GM21529 (cell line): ENCODE results near the gene LRSAM1.

Experiments
- ATAC-seq: cut with Tn5 transposase; IDR thresholded peaks from one replicate; pipeline ENCODE4 v1.9.1; 2021; ENCODE audit not compliant: unreplicated experiment

Gene LRSAM1

GRCh38 chr9:127424676-127424999 lies 26.7 kb upstream of the LRSAM1 start:
- no peak for ATAC-seq

- ATAC-seq, result no peak
Observed at GRCh38 chr9:127426756-127427155, 24.6 kb upstream of the LRSAM1 start.

- no peak for ATAC-seq
Observed at GRCh38 chr9:127428348-127428747, 23.0 kb upstream of the LRSAM1 start.

DNA sequence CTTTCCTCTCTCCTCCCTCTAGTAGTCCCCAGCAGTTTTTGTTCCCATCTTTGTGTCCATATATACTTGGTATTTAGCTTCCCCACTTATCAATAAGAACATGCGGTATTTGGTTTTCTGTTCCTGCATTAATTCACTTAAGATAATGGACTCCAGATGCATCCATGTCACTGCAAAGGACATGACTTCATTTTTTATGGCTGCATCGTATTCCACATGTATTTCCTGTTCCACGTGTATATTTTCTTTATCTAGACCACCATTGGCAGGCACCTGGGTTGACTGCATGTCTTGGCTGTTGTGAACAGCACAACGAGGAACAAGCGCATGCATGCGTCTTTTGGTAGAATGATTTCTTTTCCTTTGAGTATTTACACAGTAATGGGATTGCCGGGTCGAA lies 20.9 kb upstream of the LRSAM1 start:
- no peak for ATAC-seq

DNA sequence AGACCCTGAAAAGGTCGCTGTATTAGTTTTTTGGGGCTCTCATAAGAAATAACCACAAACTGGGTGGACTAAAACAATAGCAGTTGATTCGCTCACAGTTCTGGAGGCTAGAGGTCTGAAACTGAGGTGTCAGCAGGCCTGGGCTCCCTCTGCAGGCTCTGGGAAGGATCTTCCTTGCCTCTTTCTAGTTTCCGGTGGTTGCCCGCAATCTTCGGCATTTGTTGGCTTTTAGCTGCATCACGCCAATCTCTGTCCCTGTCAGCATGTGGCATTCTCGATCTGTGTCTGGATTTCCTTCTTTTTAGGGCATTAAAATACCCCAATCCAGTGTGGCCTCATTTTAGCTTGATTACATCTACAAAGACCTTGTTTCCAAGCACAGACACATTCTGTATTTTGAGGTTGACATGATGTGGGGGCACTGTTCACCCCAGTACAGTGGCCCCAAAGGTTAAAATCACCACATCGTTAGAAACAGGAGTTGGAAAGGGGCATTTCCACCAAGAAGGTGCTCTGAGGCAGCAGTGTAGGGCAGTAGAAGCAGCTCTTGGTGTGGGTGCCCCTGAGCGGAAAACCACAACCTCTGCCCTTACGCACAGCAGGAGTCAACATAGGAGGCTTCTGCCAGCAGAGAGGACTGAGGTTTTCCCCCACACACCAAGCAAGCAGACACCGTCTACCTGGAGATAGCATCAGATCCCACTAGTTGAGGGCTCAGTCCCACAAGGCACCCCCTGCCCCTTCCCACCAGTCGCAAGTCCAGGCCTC lies 13.6 kb upstream of the LRSAM1 start:
- no peak for ATAC-seq

DNA sequence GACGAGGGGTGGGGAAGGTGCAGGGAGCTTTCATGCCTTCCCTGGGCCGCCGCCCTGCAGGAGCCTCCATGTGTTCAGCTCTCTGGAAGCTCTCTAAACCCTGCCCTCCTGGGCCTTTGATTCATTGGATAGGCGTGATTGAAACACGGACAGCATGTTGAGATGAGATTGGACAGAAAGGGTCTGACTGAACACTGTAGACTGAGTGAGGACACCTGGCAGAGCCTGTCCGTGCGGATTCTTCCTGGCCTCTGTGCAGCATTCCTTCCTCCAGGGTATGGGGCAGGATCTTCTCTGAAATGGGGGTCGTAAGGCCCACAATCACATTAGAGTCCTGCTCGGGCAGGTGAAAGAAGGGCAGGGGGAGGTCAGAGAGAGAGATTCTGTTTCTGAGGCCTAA lies 12.9 kb upstream of the LRSAM1 start:
- no peak for ATAC-seq

DNA sequence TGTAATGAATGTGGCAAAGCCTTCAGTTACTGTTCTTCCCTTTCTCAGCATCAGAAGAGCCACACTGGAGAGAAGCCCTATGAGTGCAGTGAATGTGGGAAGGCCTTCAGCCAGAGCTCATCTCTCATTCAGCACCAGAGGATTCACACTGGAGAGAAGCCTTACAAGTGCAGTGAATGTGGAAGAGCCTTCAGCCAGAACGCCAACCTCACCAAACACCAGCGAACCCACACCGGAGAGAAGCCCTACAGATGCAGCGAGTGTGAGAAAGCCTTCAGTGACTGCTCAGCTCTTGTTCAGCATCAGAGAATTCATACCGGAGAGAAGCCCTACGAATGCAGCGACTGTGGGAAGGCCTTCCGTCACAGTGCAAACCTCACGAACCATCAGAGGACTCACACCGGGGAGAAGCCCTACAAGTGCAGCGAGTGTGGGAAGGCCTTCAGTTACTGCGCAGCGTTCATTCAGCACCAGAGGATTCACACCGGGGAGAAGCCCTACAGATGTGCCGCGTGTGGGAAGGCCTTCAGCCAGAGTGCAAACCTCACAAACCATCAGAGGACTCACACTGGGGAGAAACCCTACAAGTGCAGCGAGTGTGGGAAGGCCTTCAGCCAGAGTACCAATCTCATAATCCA lies 6.9 kb upstream of the LRSAM1 start:
- no peak for ATAC-seq

DNA sequence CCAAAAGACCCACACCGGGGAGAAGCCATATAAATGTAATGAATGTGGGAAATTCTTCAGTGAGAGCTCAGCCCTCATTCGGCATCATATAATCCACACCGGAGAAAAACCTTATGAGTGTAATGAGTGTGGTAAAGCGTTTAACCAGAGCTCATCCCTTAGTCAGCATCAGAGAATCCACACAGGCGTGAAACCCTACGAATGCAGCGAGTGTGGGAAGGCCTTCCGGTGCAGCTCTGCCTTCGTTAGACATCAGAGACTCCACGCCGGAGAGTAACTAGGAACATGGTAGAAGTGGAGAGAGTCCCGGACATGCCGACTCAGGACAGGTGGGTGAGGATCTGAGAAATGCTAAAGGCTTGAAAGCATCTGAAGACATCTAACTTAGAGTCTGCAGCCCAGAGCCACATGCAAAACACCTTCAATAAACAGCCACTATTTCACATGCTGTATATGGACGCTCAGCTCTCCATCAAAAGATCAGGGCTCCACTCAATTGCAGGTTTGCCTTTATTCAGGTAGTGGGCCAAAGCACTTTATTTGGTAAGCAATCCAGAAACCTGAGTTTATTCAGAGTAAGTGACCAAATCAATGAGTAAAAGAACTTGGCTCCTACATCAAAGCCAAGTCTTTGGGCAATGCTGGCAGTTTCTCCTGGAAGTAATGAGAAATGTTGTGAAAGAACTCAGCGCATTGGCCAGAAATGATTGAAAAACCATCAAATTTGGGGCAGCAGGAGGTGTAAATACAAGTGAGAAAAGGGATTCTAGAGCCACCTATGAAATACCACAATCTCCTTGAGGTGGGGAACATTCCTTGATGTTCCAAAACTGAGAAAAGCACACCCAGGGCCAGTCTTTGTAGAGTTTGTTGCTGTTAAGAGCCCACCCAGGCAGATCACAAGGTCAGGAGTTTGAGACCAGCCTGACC lies 6.1 kb upstream of the LRSAM1 start:
- ATAC-seq, result no peak

DNA sequence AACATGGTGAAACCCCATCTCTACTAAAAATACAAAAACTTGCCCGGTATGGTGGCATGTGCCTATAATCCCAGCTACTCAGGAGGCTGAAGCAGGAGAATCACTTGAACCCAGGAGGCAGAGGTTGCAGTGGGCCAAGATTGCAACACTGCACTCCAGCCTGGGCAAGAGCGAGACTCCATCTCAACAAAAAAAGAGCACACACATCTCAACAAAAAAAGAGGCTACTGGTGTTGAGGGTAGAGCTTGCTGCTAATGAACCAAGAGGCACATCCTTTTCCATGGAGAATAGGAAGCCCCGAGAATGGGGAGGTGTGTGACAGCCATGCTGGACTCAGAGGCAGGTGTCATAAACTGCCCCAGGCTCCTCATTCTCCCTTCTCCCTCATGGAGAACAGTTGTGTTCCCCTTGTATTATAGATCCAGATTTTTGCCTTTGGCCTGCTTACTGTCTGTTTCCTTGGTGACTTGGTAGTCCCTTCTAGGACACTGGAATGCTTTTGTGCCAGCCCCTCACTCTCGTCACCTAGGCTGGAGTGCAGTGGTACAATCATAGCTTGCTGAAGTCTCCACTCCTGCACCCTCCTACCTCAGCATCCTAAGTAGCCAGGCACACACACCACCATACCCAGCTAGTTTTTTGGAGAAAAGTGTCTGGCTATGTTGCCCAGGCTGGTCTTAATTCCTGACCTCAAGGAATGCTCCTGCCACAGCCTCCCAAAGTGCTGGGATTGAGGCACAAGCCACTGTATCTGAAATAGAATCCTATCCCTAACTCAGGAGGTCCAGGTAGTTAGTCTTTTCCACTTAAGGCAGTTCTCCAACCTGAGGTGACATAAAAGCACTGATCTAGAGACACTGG lies 5.2 kb upstream of the LRSAM1 start:
- ATAC-seq, result no peak

DNA sequence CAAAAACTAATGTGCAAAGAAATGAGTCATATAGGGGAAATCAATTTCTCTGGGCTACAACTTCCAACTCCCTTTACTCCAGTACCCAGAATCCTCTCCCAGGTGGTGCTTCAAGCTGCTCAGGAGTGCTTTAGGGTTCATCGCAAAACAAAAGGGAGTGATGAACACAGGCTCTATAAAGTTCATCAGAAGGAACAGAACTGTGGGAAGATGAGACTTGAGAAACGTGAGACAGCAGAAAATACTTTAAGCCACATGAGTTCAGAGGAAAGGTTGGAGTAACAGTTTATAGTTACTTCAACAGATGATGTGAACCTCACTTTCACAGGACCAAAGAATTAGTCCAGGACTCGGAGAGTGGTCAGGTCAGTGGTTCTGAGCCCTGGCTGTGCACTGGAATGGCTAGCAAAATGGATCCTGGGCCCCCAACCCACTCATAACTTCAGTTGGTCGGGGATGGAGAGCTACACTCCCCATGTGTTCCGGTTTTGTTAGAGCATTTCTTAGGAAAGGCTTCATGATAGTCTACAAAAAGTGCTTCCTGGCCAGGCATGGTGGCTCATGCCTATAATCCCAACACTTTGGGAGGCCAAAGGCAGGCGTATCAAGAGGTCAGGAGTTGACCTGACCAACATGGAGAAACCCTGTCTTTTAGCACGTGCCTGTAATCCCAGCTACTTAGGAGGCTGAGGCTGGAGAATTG lies 4.4 kb upstream of the LRSAM1 start:
- no peak for ATAC-seq

DNA sequence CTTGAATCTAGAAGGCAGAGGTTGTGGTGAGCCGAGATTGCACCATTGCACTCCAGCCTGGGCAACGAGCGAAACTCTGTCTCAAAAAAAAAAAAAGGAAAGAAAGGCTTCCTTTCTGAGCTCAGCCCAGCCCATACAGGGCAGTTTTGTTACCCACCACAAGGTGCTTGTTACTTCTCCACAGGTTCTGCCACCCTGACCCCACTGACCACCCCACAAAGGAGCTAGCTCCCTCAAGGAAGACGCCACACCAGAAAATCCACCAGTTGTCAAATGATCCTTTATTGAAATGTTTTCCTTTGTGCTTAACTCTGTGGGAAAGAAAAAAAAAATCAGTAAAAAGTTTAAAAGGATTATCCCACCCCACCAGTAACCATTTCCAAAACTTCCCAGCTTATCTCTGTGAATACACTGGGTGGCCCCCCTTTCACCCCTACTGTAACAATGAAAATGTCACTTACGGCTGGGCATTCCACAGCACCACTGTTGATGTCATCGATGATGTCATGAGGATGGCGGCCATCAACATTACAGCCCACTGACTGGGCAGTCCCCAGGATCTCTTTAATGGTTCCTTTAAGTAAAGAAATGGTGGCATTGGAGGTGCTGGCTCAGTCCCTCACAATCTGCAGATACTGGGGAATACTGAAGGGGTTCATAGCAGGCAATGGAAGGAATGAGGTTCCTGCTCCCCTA lies 3.7 kb upstream of the LRSAM1 start:
- no peak for ATAC-seq

- no peak for ATAC-seq
Observed at GRCh38 chr9:127448112-127448805, 3.1 kb upstream of the LRSAM1 start.

DNA sequence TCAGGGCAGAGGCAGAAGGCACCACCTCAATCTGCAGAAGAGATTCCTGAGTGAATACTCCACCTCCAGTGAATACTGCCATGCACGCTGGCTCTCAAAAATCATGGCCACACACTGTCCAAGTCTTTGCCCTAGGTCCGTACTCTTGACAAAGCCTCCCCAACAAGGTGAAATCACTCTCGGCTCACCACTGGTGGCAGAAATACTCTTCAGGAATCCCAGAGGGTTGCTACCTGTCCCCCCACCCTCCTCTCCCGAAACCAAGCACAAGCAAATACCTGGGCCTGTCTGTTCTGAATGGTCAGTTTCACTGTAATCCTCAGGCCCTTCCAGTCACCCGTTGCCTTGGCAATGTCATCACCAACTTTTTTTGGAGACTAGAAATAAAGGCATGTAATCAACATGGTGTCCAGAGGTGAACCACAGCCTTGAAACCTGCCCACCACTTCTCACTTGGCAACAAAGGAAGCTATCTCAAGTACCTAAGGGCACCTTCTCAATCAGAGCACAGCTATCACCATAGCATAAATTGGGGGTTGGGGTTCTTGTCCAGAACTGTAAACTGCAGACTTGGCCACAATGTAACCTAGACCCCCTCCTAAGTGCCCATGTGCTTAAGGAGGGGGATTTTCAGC lies 1.9 kb upstream of the LRSAM1 start:
- no peak for ATAC-seq

- no peak for ATAC-seq
Observed at GRCh38 chr9:127450243-127450760, 1.0 kb upstream of the LRSAM1 start.

- peak; percentile 22 for ATAC-seq
Observed at GRCh38 chr9:127451608-127451857, 223 bp downstream of the LRSAM1 start.

DNA sequence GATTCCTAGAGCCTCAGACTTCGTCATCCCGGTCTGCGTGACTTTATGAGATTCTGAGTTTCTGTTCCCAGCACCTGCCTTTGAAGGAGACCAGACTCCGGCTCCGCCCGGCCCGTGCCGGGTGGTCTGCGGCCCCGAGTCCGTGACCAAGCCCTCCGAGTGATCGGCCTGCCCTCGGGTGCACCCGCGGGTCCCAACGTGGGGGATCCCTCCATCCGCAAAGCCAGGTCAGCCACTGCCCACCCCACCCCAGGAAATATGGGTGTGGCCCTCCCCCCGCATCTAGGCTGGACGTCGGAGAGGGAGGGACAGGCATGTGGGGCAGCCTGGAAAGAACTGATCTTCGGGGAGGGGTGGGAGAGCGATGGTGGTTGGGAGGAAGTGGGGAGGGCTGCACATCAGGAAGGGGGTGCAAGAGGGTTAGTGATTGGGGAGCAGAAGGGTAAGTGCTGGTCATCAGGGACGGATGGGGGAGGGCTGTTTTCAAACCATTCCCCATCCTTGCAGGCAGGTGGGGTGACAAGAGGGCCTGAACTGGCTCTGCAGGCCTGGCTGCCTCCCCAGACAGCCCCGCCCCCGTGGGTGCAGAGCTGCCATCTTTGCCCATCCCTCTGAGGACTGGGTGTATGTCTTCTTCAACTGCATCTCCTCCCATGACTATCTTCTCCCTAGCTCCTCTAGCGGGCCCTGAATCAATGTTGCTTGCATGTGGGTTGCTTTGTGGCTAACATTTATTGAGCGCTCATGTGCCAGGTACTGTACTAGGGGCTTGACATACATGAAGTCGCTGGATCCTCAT lies 747 bp downstream of the LRSAM1 start:
- ATAC-seq, result peak; percentile 12

DNA sequence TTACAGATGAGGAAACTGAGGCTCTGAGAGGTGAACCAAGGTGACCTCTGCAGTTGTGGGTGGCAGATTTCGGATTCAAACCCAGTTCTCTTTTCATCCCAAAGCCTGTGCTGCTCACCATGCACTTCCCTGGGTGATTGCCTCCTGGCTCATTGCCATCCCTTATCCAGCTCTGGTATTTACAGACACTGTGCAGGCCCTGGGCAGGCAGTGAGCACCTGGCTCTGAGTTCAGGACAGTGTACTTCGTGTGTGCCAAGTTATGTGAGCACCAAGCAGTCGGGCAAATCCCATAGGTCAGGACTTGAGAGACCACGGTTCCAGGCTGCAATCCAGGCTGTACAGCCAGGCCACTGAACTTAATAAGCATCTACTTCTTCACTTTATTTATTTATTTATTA lies 1.4 kb downstream of the LRSAM1 start:
- no peak for ATAC-seq
